H1 (cell line): Measurements from ENCODE around the gene ADAMTS9.

Experiments
- CEBPB ChIP-seq: IDR thresholded peaks from 2 replicates; pipeline ENCODE4 v1.6.1; 2012; ENCODE audit warnings: low read depth, low read length
- CHD7 ChIP-seq: fragments of 300-600 bp; sonication (generic); IDR thresholded peaks from 2 replicates; pipeline ENCODE4 v1.7.1; 2012; ENCODE audit warnings: low read length, moderate library complexity, mild to moderate bottlenecking, inconsistent platforms; ENCODE audit not compliant: insufficient replicate concordance
- CTCF ChIP-seq, 3 experiments: IDR thresholded peaks; 1 replicate in 2 of 3; 2 replicates in 1 of 3; pipeline versions ENCODE4 v1.5.1 to v1.6.1; 2011; ENCODE audit warnings: low read length in 3 of 3, mild to moderate bottlenecking in 3 of 3, inconsistent platforms in 2 of 3, low read depth in 1 of 3, moderate library complexity in 1 of 3; ENCODE audit not compliant: insufficient read depth in 1 of 3; ENCODE audit errors: control extremely low read depth in 1 of 3
- MAFK ChIP-seq: IDR thresholded peaks from 2 replicates; pipeline ENCODE4 v1.6.1; 2012; ENCODE audit warnings: low read depth, mild to moderate bottlenecking, improper control_type of control experiment, low read length
- MAX ChIP-seq: IDR thresholded peaks from 2 replicates; pipeline ENCODE4 v1.6.1; 2012; ENCODE audit warnings: inconsistent platforms
- TAF1 ChIP-seq: IDR thresholded peaks from 2 replicates; pipeline ENCODE4 v1.6.1; 2011; ENCODE audit warnings: mild to moderate bottlenecking, low read depth, low read length
- YY1 ChIP-seq: IDR thresholded peaks from 2 replicates; pipeline ENCODE4 v1.6.1; 2011; ENCODE audit warnings: low read depth, mild to moderate bottlenecking, low read length

GRCh38 chr3:64617610-64618009, 70.2 kb downstream of the ADAMTS9 start:
- TF ChIP-seq CTCF (IDR thresholded peaks at IDR 0.05; ENCODE audit: control extremely low read depth in 1 of 3, insufficient read depth in 1 of 3, low read depth in 1 of 3, low read length in 3 of 3) (no peak), TAF1 (no peak), MAX (no peak), CEBPB (no peak), MAFK (no peak), CHD7 (no peak), YY1 (no peak)
